OCI-LY3 (cell line): ENCODE results near the gene OMP.

Experiments used
- H2AFZ ChIP-seq: fragments of 200-600, 300-600 bp; shearing (Covaris generic); 2 replicates; pipeline ENCODE4 v1.6.0; 2014; ENCODE audit warnings: antibody characterized with exemption, low read depth, low read length
- H3K27ac ChIP-seq: fragments of 200-600, 300-600 bp; sonication (generic); 2 replicates; pipeline ENCODE4 v1.5.1; 2014; ENCODE audit warnings: mild to moderate bottlenecking, low read length, moderate library complexity, mixed read lengths
- H3K27me3 ChIP-seq: fragments of 200-600, 300-600 bp; sonication (generic); 2 replicates; pipeline ENCODE4 v1.6.1; 2014; ENCODE audit warnings: low read depth, low read length, mixed read lengths
- H3K36me3 ChIP-seq: fragments of 200-600, 300-600 bp; sonication (generic); replicated peaks from 2 replicates; pipeline ENCODE3; 2014; ENCODE audit warnings: low read depth, low read length, mixed read lengths
- H3K4me1 ChIP-seq: fragments of 300-600, 200-600 bp; sonication (generic); 2 replicates; pipeline ENCODE4 v1.6.1; 2014; ENCODE audit warnings: low read length, mixed read lengths
- H3K4me2 ChIP-seq: fragments of 200-600, 300-600 bp; sonication (generic); 2 replicates; pipeline ENCODE4 v1.6.1; 2014; ENCODE audit warnings: low read length, mixed read lengths
- H3K4me3 ChIP-seq: fragments of 300-600, 200-600 bp; sonication (generic); 2 replicates; pipeline ENCODE4 v1.5.1; 2014; ENCODE audit warnings: antibody characterized with exemption, mild to moderate bottlenecking, low read length, moderate library complexity
- H3K79me2 ChIP-seq: fragments of 300-600, 200-600 bp; shearing (Covaris generic); 2 replicates; pipeline ENCODE4 v1.6.1; 2014; ENCODE audit warnings: mild to moderate bottlenecking, low read length, mixed read lengths
- H3K9ac ChIP-seq: fragments of 300-600, 200-600 bp; shearing (Covaris generic); 2 replicates; pipeline ENCODE4 v1.6.0; 2014; ENCODE audit warnings: mild to moderate bottlenecking, low read length, moderate library complexity
- H3K9me3 ChIP-seq: fragments of 200-600, 300-600 bp; shearing (Covaris generic); 2 replicates; pipeline ENCODE4 v1.6.1; 2014; ENCODE audit warnings: low read length, mixed read lengths; ENCODE audit not compliant: insufficient read depth
- H4K20me1 ChIP-seq: fragments of 200-600, 300-600 bp; sonication (generic); 2 replicates; pipeline ENCODE4 v1.6.1; 2016; ENCODE audit warnings: low read length, mixed read lengths; ENCODE audit not compliant: insufficient read depth
- EZH2phosphoT487 ChIP-seq: fragments of 200-600 bp; shearing (Covaris generic); IDR thresholded peaks from 2 replicates; pipeline ENCODE4 v1.6.1; 2018; ENCODE audit warnings: antibody characterized with exemption, mixed run types, low read depth
- TF ChIP-seq, protein P1 (sequence below): fragments of 200-600, 300-600 bp; sonication (generic); IDR thresholded peaks from 2 replicates; pipeline ENCODE4 v1.5.1; 2014; ENCODE audit warnings: antibody characterized with exemption, low read length, low read depth

Gene OMP

DNA sequence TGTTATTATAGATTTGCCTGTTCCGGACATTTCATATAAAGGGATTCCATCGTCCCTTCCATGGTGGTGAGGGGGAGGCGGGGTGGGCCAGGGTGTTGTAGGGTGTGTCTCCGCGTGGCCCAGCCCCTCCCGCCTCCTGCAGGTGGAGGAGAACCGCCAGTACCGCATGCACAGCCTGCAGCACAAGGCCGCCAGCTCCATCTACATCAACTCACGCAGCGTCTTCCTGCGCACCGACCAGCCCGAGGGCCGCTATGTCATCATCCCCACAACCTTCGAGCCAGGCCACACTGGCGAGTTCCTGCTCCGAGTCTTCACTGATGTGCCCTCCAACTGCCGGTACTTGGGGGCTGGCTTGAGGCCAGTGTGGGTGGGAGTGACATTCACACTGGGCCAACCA lies 17.9 kb downstream of the OMP start:
- no peaks in the 10 kb centered on the region for H3K4me1 ChIP-seq
- H3K27me3 ChIP-seq, result no peaks in the 10 kb centered on the region
- H3K9ac ChIP-seq, result no peak overlapping the region
- no peaks in the 10 kb centered on the region for H4K20me1 ChIP-seq
- no peak overlapping the region for H3K27ac ChIP-seq
- H3K4me3 ChIP-seq, result no peak overlapping the region
- no peak for TF ChIP-seq EZH2phosphoT487
- TF ChIP-seq, protein P1, sequence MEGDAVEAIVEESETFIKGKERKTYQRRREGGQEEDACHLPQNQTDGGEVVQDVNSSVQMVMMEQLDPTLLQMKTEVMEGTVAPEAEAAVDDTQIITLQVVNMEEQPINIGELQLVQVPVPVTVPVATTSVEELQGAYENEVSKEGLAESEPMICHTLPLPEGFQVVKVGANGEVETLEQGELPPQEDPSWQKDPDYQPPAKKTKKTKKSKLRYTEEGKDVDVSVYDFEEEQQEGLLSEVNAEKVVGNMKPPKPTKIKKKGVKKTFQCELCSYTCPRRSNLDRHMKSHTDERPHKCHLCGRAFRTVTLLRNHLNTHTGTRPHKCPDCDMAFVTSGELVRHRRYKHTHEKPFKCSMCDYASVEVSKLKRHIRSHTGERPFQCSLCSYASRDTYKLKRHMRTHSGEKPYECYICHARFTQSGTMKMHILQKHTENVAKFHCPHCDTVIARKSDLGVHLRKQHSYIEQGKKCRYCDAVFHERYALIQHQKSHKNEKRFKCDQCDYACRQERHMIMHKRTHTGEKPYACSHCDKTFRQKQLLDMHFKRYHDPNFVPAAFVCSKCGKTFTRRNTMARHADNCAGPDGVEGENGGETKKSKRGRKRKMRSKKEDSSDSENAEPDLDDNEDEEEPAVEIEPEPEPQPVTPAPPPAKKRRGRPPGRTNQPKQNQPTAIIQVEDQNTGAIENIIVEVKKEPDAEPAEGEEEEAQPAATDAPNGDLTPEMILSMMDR, result no peak
- no peak overlapping the region for H3K4me2 ChIP-seq
- H3K36me3 ChIP-seq, result no peaks in the 10 kb centered on the region
- H3K9me3 ChIP-seq, result no peaks in the 10 kb centered on the region
- no peaks in the 10 kb centered on the region for H3K79me2 ChIP-seq
- no peak overlapping the region for H2AFZ ChIP-seq

DNA sequence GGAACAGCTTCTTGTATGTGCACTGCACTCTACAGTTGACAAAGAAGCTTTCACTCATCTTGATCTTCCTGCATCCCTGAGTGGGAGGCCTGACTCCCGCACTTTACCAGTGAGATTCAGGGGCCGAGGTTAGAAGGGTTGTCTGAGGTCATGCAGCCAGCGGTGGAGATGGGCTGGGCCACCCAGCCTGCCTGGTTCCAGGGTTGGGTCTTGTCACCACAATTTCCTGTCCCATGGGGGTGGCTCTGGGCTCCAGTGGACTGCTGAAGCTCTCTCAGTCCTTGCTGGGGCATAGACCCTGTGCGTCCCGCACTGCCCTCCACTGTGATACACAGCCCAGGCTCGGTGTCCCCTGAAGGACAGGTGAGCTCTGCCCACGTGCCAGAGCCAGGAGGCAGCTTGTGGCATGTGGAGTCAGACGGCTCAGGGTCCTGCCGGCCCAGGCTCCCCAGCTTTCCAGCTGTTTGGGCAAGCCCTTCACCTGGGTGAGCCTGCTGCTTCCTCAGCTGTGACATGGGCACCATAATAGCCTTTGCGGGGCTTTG lies 18.5 kb downstream of the OMP start:
- TF ChIP-seq, protein P1, result no peak
- TF ChIP-seq EZH2phosphoT487, result no peak
- H3K9ac ChIP-seq, result no peak overlapping the region
- no peak overlapping the region for H3K4me2 ChIP-seq
- H3K9me3 ChIP-seq, result no peaks in the 10 kb centered on the region
- no peaks in the 10 kb centered on the region for H3K4me1 ChIP-seq
- H3K4me3 ChIP-seq, result no peak overlapping the region
- no peaks in the 10 kb centered on the region for H3K36me3 ChIP-seq
- H3K27ac ChIP-seq, result no peak overlapping the region
- H3K79me2 ChIP-seq, result no peaks in the 10 kb centered on the region
- H2AFZ ChIP-seq, result no peak overlapping the region
- no peaks in the 10 kb centered on the region for H3K27me3 ChIP-seq
- no peaks in the 10 kb centered on the region for H4K20me1 ChIP-seq

DNA sequence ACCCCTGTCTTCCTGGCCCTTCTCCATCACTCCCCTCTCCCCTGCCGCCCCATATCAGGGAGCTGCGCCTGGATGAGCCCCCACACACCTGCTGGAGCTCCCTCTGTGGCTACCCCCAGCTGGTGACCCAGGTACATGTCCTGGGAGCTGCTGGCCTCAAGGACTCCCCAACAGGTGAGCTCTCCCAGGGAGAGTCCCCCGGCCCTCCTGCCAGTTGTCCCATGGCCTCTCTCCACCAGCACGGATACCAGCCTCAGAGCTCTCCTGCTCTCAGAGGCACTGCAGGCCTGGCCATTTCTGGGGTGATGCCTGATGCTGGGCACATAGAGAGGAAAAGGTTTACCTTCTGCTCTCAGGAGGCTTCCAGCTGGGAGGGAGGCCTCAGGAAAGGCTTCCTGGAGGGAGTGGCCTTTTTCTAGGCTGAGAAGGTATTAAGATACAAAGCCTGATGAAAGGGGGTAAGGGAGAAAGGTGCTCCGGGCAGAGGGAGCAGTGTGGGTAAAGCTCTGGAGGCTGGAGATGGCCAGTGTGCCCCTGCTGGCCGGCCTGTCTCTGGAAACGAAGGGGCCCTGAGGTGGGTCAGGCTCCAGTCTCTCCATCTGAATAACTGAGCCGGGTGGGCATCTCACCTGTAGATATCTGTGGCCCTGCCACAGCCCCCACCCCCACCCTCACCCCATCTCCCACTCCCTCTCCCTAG lies 19.4 kb downstream of the OMP start:
- Histone ChIP-seq H3K79me2 (no peaks in the 10 kb centered on the region), H3K27me3 (no peaks in the 10 kb centered on the region), H2AFZ (no peak overlapping the region), H3K4me2 (no peak overlapping the region), H3K4me1 (peaks cover 3% of the 10 kb centered on the region; the same call in 1 of the 2 replicates), H3K36me3 (no peaks in the 10 kb centered on the region), H3K27ac (no peak overlapping the region), H3K4me3 (no peak overlapping the region), H3K9ac (no peak overlapping the region), H3K9me3 (no peaks in the 10 kb centered on the region), H4K20me1 (no peaks in the 10 kb centered on the region)
- TF ChIP-seq, protein P1, result no peak
- TF ChIP-seq EZH2phosphoT487, result no peak

DNA sequence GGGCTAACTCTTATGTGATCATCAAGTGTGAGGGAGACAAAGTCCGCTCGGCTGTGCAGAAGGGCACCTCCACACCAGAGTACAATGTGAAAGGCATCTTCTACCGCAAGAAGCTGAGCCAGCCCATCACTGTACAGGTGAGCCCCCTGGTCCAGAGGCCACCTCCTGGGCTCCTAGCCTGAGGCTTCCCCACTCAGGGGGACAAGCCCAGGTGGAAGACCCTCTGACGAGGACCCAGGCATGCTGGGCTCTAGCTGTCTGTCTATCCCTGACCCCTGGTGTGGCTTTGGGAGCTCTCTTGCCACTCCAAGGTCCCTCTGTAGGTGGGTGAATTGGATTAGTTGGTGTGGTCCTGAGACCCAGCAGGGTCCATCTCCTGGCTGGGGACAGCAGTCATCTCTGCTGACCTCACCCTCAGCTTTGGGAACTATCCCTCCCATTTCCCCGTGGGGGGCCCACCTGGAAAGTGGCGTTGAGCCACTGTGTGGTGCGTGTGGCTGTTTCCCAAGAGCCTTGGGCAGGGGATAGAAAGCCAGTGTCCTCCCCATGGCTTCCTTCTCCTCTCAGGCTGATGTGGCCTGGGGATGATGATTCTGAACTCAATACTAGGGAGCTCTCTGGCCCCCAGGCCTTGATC lies 20.1 kb downstream of the OMP start:
- no peak overlapping the region for H3K9ac ChIP-seq
- TF ChIP-seq EZH2phosphoT487, result no peak
- no peaks in the 10 kb centered on the region for H3K27me3 ChIP-seq
- H4K20me1 ChIP-seq, result no peaks in the 10 kb centered on the region
- no peak overlapping the region for H3K27ac ChIP-seq
- no peaks in the 10 kb centered on the region for H3K9me3 ChIP-seq
- no peaks in the 10 kb centered on the region for H3K36me3 ChIP-seq
- H3K4me2 ChIP-seq, result no peak overlapping the region
- H2AFZ ChIP-seq, result no peak overlapping the region
- no peaks in the 10 kb centered on the region for H3K79me2 ChIP-seq
- H3K4me1 ChIP-seq, result peaks cover 7% of the 10 kb centered on the region
- no peak overlapping the region for H3K4me3 ChIP-seq
